ENCODE measurements around the gene SMIM1.

The SMIM1 gene

DNA sequence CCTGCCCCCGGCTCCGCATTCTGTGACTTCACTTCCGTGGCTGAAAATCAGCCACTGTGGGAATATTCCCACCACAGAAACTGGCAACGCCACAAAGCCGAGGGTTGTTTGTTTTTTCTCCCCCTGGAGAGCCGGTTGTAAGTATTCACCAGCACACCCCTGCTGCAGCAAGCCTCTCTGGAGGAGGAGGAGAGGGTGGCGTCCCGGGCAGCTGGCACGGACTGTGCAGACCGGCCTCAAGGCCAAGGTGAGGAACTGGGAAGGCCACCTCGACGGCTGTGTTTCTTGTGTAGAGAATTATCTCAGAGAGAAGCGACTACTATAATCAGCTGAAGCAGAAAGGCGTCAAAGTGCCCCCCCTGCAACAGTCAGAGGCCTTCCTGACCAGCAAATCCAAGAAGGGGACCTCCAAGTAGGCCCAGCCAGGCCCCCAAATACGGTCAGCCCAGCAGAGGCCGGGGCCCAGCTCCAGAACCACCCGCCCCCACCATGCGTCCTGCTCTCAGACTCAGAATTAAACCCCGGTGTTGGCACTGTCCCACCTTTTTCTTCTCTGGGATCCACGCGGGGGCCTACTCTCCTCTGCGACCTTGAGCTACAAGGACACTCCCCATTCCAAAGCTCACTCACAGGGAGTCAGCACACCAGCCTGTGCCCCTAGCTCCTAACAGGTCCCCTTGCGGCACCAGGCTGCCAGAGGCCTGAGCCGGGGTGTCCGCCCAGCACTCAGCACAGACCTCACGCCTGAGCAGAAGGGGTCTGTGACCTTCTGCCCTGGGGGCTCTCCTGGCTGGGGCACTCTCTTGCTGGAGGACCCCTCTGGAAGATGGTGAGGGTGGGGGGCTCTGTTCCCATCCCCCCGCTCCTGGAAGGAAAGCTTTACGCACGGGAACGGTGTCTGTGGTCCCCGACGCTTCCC is 1.2 kb upstream of the SMIM1 start:
- no peak for TF ChIP-seq CTCF (IDR thresholded peaks at IDR 0.05; ENCODE audit: unreplicated experiment in 3 of 3)
- Mint-ChIP-seq H3K27ac (no peak overlapping the region), H3K27me3 (ENCODE audit: low read depth) (peaks cover 9% of the 10 kb centered on the region), H3K4me3 (peak overlapping the region; percentile 74 to 80 (median 75)), H3K4me1 (peaks cover 16% of the 10 kb centered on the region), H3K36me3 (ENCODE audit: low read depth) (no peaks in the 10 kb centered on the region), H3K9me3 (peaks cover under 1% of the 10 kb centered on the region)

GRCh38 chr1:3772027-3772714 is 378 bp upstream of the SMIM1 start:
- Mint-ChIP-seq H3K36me3 (ENCODE audit: low read depth) (no peaks in the 10 kb centered on the region), H3K27ac (no peak overlapping the region), H3K4me1 (peaks cover 16% of the 10 kb centered on the region), H3K9me3 (no peaks in the 10 kb centered on the region), H3K27me3 (ENCODE audit: low read depth) (peaks cover 8% of the 10 kb centered on the region), H3K4me3 (peak overlapping the region; percentile 47 to 80 (median 74))
- TF ChIP-seq CTCF (IDR thresholded peaks at IDR 0.05; ENCODE audit: unreplicated experiment in 3 of 3) = no peak

DNA sequence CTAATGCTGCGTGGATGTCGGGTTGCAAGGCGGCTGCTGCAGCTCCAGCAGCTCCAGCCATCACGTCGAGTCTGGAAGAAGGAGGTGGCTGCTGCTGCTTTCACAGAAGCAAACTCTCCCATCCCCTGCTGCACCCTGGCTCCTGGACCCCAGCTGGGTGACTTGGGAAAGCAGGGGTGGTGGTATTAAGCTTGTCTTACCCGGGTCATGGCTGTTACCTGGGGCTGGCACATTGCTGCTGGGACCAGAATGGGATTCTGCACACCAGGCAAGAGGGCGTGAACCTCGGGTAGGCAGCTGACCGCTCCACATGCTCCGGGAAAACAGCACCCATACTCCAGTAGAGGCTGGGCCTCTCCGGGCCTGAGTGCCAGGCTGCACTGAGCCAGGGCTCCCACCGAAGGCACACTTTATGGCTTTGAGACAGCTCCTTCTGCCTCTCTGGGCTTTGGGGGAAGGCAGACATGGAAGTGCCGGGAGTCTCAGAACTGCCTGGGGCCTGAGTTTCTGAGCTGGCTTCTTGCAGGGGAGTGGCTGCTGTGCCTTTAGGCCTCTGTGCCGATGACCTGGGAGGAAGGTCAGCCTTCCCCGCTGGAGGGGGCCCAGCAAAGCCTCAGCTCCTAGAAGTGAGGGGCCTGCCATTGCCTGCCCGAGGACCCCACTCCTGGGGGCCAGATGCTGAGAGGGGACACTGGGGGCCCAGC is 1.2 kb downstream of the SMIM1 start:
- peak overlapping the region; percentile 54 to 71 (median 69) for H3K4me3 Mint-ChIP-seq
- H3K9me3 Mint-ChIP-seq = no peaks in the 10 kb centered on the region
- no peak for TF ChIP-seq CTCF (IDR thresholded peaks at IDR 0.05; ENCODE audit: unreplicated experiment in 3 of 3)
- peak overlapping the region; percentile 39 to 59 (median 48) for H3K27ac Mint-ChIP-seq
- peaks cover 8% of the 10 kb centered on the region for H3K27me3 Mint-ChIP-seq (ENCODE audit: low read depth)
- H3K36me3 Mint-ChIP-seq (ENCODE audit: low read depth) = no peaks in the 10 kb centered on the region
- H3K4me1 Mint-ChIP-seq = peaks cover 16% of the 10 kb centered on the region

DNA sequence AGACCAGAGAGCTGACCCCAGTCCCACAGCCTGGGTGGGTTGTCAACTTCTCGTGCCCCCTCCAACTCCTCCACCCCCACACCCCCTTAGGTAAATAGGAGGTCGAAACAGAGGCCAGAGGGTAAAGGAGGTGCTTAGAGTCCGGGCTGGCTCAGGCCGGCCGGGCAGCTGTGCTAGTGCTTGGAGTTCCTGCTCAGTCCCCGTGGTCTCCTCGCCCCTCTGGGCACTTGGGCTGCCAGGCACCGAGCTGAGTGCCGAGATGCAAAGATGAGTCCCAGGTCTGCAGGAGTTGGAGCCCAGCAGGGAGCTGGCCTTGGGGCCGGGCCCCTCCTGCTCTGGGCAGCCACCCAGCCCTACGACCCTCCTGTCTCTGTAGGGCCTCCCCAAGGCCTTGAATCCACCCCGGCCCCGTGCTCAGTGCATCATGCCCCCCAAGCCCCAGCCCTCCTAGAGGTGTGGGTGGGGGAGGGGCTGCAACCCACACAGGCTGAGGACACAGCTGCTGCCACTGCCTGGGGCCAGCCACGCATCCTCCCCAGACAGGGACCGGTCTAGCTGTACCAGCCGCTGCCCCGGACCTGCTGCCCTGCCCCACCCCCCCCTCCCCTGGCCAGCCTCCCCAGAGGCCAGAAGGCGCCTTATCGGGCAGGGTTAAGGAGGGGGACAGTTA is 1.9 kb downstream of the SMIM1 start:
- H3K4me1 Mint-ChIP-seq = peaks cover 16% of the 10 kb centered on the region
- H3K9me3 Mint-ChIP-seq = no peaks in the 10 kb centered on the region
- H3K27me3 Mint-ChIP-seq (ENCODE audit: low read depth) = peaks cover 8% of the 10 kb centered on the region
- peaks cover 3% of the 10 kb centered on the region for H3K36me3 Mint-ChIP-seq (ENCODE audit: low read depth)
- H3K4me3 Mint-ChIP-seq = no peak overlapping the region
- H3K27ac Mint-ChIP-seq = no peak overlapping the region
- TF ChIP-seq CTCF (IDR thresholded peaks at IDR 0.05; ENCODE audit: unreplicated experiment in 3 of 3) = no peak

- Mint-ChIP-seq H3K27ac (peak overlapping the region in 2 of 3 experiments; percentile 88 to 89), H3K9me3 (no peaks in the 10 kb centered on the region), H3K27me3 (ENCODE audit: low read depth) (peaks cover 8% of the 10 kb centered on the region), H3K4me1 (peaks cover 16% of the 10 kb centered on the region), H3K4me3 (peak overlapping the region; percentile 61 to 75 (median 64)), H3K36me3 (ENCODE audit: low read depth) (peaks cover 9% of the 10 kb centered on the region)
- no peak for TF ChIP-seq CTCF (IDR thresholded peaks at IDR 0.05; ENCODE audit: unreplicated experiment in 3 of 3)
These were observed 2.5 kb downstream of the SMIM1 start for GRCh38 chr1:3774946-3775489.

Measured in nephron (organoid).